GM12878 (cell line): ENCODE results near the gene MFSD8. TPM values are rescaled to one million over a fixed set of nuclear protein-coding genes. Genes with fewer than 3 reads are reported as not detected.

Experiments used
- ATAC-seq: fragments of 200-7000 bp; cut with Tn5 transposase; 3 replicates; pipeline ENCODE4 v1.9.1; 2020; ENCODE audit warnings: mild to moderate bottlenecking, moderate library complexity
- BruUV-seq: library from RNA; stranded (reverse); fragments of 400-500 nt; replicated peaks from 2 replicates; lab custom pipeline; 2021; lab: Mats Ljungman, UMichigan
- CTCF ChIA-PET: fragments of 300-600 bp; sonication (Branson Sonifier 250); formaldehyde crosslinking; extraction: SDS; loops from one replicate; lab custom pipeline; 2021; ENCODE audit warnings: inconsistent platforms; lab: Yijun Ruan, JAX
- POLR2A ChIA-PET: fragments of 350-600 bp; formaldehyde crosslinking; extraction: SDS; loops from one replicate; lab custom pipeline; 2021; ENCODE audit warnings: inconsistent platforms; lab: Charles Lee
- RAD21 ChIA-PET: fragments of 300-600 bp; sonication (Branson Sonifier 250); formaldehyde crosslinking; loops from one replicate; lab custom pipeline; 2023; ENCODE audit warnings: antibody characterized with exemption; ENCODE audit not compliant: unreplicated experiment; lab: Charles Lee
- SMC1A ChIA-PET: fragments of 300-600 bp; sonication (Branson Sonifier 250); formaldehyde crosslinking; loops from one replicate; lab custom pipeline; 2023; ENCODE audit not compliant: unreplicated experiment, uncharacterized antibody; lab: Charles Lee
- DNase-seq: peaks from one replicate; pipeline ENCODE4 v3.0.0-alpha.2; 2011; ENCODE audit warnings: low read depth, low spot score
- FAIRE-seq: peaks from 3 replicates; lab custom pipeline; 2011; peaks lifted over from hg19 to GRCh38; lab: Jason Lieb, UNC
- H2AFZ ChIP-seq: 2 replicates; pipeline ENCODE4 v1.6.0; 2011; ENCODE audit warnings: low read depth, low read length, control low read depth; ENCODE audit not compliant: control insufficient read depth
- H3K27ac ChIP-seq: 2 replicates; pipeline ENCODE4 v1.5.1; 2011; ENCODE audit warnings: control low read depth; ENCODE audit not compliant: control insufficient read depth, insufficient read depth
- H3K27me3 ChIP-seq, 2 experiments: replicated peaks in 1 of 2; 2 replicates each; pipeline versions ENCODE4 v1.6.0 to v1.6.1; 2011; ENCODE audit warnings: low read length in 1 of 2; ENCODE audit not compliant: control insufficient read depth in 2 of 2, insufficient read depth in 2 of 2
- H3K36me3 ChIP-seq, 2 experiments: 2 replicates each; pipeline ENCODE4 v1.5.1; 2011; ENCODE audit warnings: low read length in 1 of 2; ENCODE audit not compliant: control insufficient read depth in 2 of 2, insufficient read depth in 2 of 2
- H3K4me1 ChIP-seq: 2 replicates; pipeline ENCODE4 v1.6.1; 2011; ENCODE audit warnings: mild to moderate bottlenecking, low read length, moderate library complexity, mixed read lengths; ENCODE audit not compliant: control insufficient read depth, insufficient read depth
- H3K4me2 ChIP-seq: 2 replicates; pipeline ENCODE4 v1.6.0; 2011; ENCODE audit warnings: control low read depth; ENCODE audit not compliant: control insufficient read depth, insufficient read depth
- H3K4me3 ChIP-seq: fragments of 200-600 bp; sonication (generic); 2 replicates; pipeline ENCODE4 v1.5.1; 2016
- H3K79me2 ChIP-seq: 2 replicates; pipeline ENCODE4 v1.6.0; 2011; ENCODE audit warnings: low read length; ENCODE audit not compliant: control insufficient read depth, insufficient read depth
- H3K9ac ChIP-seq: 2 replicates; pipeline ENCODE4 v1.8.0; 2011; ENCODE audit warnings: low read length, control low read depth, mixed read lengths; ENCODE audit not compliant: control insufficient read depth, insufficient read depth
- H3K9me3 ChIP-seq: replicated peaks from 3 replicates; pipeline ENCODE4 v1.5.1; 2011; ENCODE audit warnings: mild to moderate bottlenecking, low read length; ENCODE audit not compliant: control insufficient read depth, insufficient read depth
- H4K20me1 ChIP-seq: 2 replicates; pipeline ENCODE4 v1.6.0; 2011; ENCODE audit not compliant: control insufficient read depth, insufficient read depth
- CHD4 ChIP-seq: fragments of 200-600 bp; sonication (generic); IDR thresholded peaks from 2 replicates; pipeline ENCODE4 v1.6.1; 2016; ENCODE audit warnings: mild to moderate bottlenecking
- ETV6 ChIP-seq, 2 experiments: fragments of 450-650 bp in 1 of 2; IDR thresholded peaks in 1 of 2; conservative IDR thresholded peaks in 1 of 2; 2 replicates each; pipeline ENCODE4 v1.6.1; 2014; ENCODE audit warnings: antibody characterized with exemption in 1 of 2, borderline replicate concordance in 1 of 2, low read depth in 1 of 2, mild to moderate bottlenecking in 1 of 2, moderate library complexity in 1 of 2
- JUND ChIP-seq: IDR thresholded peaks from 2 replicates; pipeline ENCODE4 v1.6.1; 2012; ENCODE audit warnings: low read depth, mild to moderate bottlenecking, low read length, improper control_type of control experiment, moderate library complexity
- MEF2B ChIP-seq: fragments of 450-650 bp; IDR thresholded peaks from 2 replicates; pipeline ENCODE4 v1.6.1; 2018; ENCODE audit warnings: mild to moderate bottlenecking, moderate library complexity; ENCODE audit not compliant: partially characterized antibody, poor library complexity, severe bottlenecking
- PAX5 ChIP-seq: IDR thresholded peaks from 2 replicates; pipeline ENCODE4 v1.6.1; 2011; ENCODE audit warnings: low read depth, low read length, borderline replicate concordance
- POLR2AphosphoS2 ChIP-seq: IDR thresholded peaks from 2 replicates; pipeline ENCODE4 v1.6.1; 2011; ENCODE audit warnings: low read depth, mild to moderate bottlenecking, low read length, improper control_type of control experiment, moderate library complexity
- ZNF622 ChIP-seq: fragments of 450-650 bp; IDR thresholded peaks from 2 replicates; pipeline ENCODE4 v1.6.1; 2017; ENCODE audit warnings: mild to moderate bottlenecking, inconsistent platforms
- WGBS: methylation state at CpG from one replicate; pipeline ENCODE4 v1.1.6; 2016; ENCODE audit warnings: low lambda C conversion rate; ENCODE audit not compliant: insufficient replicate concordance, insufficient coverage; ENCODE audit errors: missing lambda C conversion rate; 5-methylcytosine and 5-hydroxymethylcytosine counted together
- in situ Hi-C: fragments of 300-500 bp; cut with MboI; formaldehyde crosslinking; loops from 9 replicates; pipeline ENCODE4 v1.14.3; 2018; ENCODE audit warnings: mixed read lengths
- intact Hi-C: fragments of 100-400 bp; cut with micrococcal nuclease; formaldehyde crosslinking; loops from one replicate; pipeline ENCODE4 v1.14.2; 2022; ENCODE audit not compliant: unreplicated experiment
- polyA plus RNA-seq, 11 experiments: library from polyadenylated mRNA; depleted of rRNA in 4 of 11; unstranded in 6 of 11; stranded (reverse) in 5 of 11; fragments of >200 nt; fragmentation: Nextera tagmentation in 4 of 11; fragmentation: Illumina TruSeq in 1 of 11; extraction: Ambion mirVana in 4 of 11; extraction: Trizol in 1 of 11; gene quantifications; 1 replicate in 1 of 11; 2 replicates in 10 of 11; pipeline versions ENCODE4 v1.2.1 to v1.2.3, GENCODE V29; 2011 to 2016; ENCODE audit warnings: inconsistent platforms in 2 of 11, missing spikeins in 2 of 11, low read depth in 1 of 11
- total RNA-seq, 4 experiments: library from RNA; depleted of rRNA in 3 of 4; stranded (reverse); fragments of >200 nt in 3 of 4; fragmentation: Illumina TruSeq in 1 of 4; extraction: Trizol in 1 of 4; gene quantifications; 2 replicates each; pipeline versions ENCODE4 v1.2.1 to v1.2.3, GENCODE V29; 2013 to 2021
- TF ChIP-seq, protein P1 (sequence below), 3 experiments: IDR thresholded peaks in 2 of 3; conservative IDR thresholded peaks in 1 of 3; 2 replicates each; pipeline ENCODE4 v1.5.1; 2011; ENCODE audit warnings: low read depth in 3 of 3, low read length in 3 of 3, mild to moderate bottlenecking in 3 of 3, control low read depth in 2 of 3, moderate library complexity in 2 of 3, inconsistent platforms in 1 of 3, mixed read lengths in 1 of 3; ENCODE audit not compliant: control insufficient read depth in 2 of 3, insufficient read depth in 1 of 3; ENCODE audit errors: extremely low read depth in 1 of 3
- TF ChIP-seq, protein P2 (sequence below): fragments of 450-650 bp; IDR thresholded peaks from 2 replicates; pipeline ENCODE4 v1.6.1; 2016; ENCODE audit warnings: mild to moderate bottlenecking, moderate library complexity, borderline replicate concordance

The MFSD8 gene
- total and polyA plus RNA-seq, 10 of the 15 experiments (the other 5 are each of a cell fraction or from before 2014, with no cell fraction given): 12.7 to 29.9 (median 18.4) TPM

DNA sequence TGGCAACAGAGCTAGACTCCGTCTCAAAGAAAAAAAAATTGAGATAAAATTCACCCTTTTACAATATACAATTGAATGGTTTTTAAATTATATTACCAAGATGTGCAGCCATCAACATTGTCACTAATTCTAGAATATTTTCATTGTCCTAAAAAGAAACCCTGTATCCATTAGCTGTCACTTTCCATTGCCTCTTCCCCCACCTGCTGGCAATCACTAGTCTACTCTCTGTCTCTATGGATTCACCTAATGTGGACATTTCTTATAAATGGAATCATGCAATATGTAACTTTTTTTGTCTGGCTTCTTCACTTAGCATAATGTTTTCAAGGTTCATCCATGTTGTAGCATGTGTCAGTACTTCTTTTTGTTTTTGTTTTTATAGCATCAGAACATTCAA, 21.0 kb upstream of the MFSD8 start:
- ChIA-PET RAD21 (no interaction called here), SMC1A (interaction anchor here (0.7 kb wide), 1 partner anchor 951 kb away, joined by 4 read pairs; no protein-coding TSS in a partner anchor), CTCF (interaction anchor here (1.6 kb wide), 1 partner anchor 11 kb away, joined by 6 read pairs; no protein-coding TSS in a partner anchor), POLR2A (interaction anchor here (0.8 kb wide), 1 partner anchor 21 kb away, joined by 3 read pairs; the partner anchor contains the start of genes ABHD18 and MFSD8)
- Histone ChIP-seq H3K9me3 (no peaks in the 10 kb centered on the region), H3K27ac (no peak overlapping the region), H4K20me1 (no peaks in the 10 kb centered on the region), H3K4me3 (no peak overlapping the region), H3K4me1 (no peaks in the 10 kb centered on the region), H3K27me3 (no peaks in the 10 kb centered on the region), H3K4me2 (no peak overlapping the region), H3K79me2 (no peaks in the 10 kb centered on the region), H3K36me3 (no peaks in the 10 kb centered on the region; a peak in 1 of 4 replicates), H2AFZ (no peak overlapping the region), H3K9ac (no peak overlapping the region)
- in situ Hi-C loops: no loop called here
- intact Hi-C loops: no loop called here
- FAIRE-seq (no peak), DNase-seq (no peak), ATAC-seq (no peak)
- no TSS peak for BruUV-seq
- TF ChIP-seq, protein P1, sequence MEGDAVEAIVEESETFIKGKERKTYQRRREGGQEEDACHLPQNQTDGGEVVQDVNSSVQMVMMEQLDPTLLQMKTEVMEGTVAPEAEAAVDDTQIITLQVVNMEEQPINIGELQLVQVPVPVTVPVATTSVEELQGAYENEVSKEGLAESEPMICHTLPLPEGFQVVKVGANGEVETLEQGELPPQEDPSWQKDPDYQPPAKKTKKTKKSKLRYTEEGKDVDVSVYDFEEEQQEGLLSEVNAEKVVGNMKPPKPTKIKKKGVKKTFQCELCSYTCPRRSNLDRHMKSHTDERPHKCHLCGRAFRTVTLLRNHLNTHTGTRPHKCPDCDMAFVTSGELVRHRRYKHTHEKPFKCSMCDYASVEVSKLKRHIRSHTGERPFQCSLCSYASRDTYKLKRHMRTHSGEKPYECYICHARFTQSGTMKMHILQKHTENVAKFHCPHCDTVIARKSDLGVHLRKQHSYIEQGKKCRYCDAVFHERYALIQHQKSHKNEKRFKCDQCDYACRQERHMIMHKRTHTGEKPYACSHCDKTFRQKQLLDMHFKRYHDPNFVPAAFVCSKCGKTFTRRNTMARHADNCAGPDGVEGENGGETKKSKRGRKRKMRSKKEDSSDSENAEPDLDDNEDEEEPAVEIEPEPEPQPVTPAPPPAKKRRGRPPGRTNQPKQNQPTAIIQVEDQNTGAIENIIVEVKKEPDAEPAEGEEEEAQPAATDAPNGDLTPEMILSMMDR (IDR thresholded peaks at IDR 0.05 in 2 of 3, conservative IDR thresholded peaks at IDR 0.05 in 1 of 3; ENCODE audit: control insufficient read depth in 2 of 3, extremely low read depth in 1 of 3, insufficient read depth in 1 of 3, low read depth in 3 of 3, low read length in 3 of 3): peak in 2 of 3 experiments; percentile 2 to 10; a peak in 2 of 6 replicates
- no peak for TF ChIP-seq PAX5
- WGBS: 100% methylated on average over 1 of the region's 1 CpG

DNA sequence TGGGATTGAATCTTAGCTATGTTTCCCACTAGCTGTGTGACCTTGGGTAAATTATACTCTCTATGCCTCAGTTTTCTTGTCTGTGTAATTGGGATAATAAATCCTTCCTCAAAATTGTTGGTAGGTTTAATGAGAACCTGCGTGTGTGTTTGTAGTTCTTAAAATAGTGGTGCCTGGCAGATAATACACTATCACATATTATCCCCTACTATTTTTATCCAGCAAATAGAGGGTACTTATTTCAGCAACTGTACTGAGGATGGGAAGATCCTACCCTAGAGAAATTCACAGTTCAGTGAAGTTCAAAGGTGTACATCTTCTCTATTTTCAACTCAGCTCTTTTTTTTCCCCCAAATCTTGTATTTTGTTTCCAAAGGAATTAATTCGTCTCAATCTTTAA, 17.5 kb upstream of the MFSD8 start:
- no peaks in the 10 kb centered on the region for H3K4me1 ChIP-seq
- no peak overlapping the region for H3K4me2 ChIP-seq
- ChIA-PET CTCF (no interaction called here), SMC1A (interaction anchor here (1.3 kb wide), 1 partner anchor 17 kb away, joined by 4 read pairs; the partner anchor contains the start of genes ABHD18 and MFSD8), POLR2A (no interaction called here), RAD21 (no interaction called here)
- FAIRE-seq: no peak
- BruUV-seq: no TSS peak
- no peak overlapping the region for H3K9ac ChIP-seq
- H4K20me1 ChIP-seq: no peaks in the 10 kb centered on the region
- H2AFZ ChIP-seq: no peak overlapping the region
- no peak for ATAC-seq
- no peaks in the 10 kb centered on the region for H3K27me3 ChIP-seq
- no peaks in the 10 kb centered on the region; a peak in 1 of 4 replicates for H3K36me3 ChIP-seq
- H3K9me3 ChIP-seq: peaks cover 2% of the 10 kb centered on the region; the same call in 2 of the 3 replicates
- 96% methylated on average over 2 of the region's 2 CpGs for WGBS
- no peak overlapping the region for H3K27ac ChIP-seq
- in situ Hi-C loops: no loop called here
- TF ChIP-seq ETV6 (conservative IDR thresholded peaks at IDR 0.05 in 1 of 2, IDR thresholded peaks at IDR 0.05 in 1 of 2; ENCODE audit: borderline replicate concordance in 1 of 2, low read depth in 1 of 2) (no peak), MEF2B (no peak), JUND (no peak), POLR2AphosphoS2 (no peak), ZNF622 (no peak), CHD4 (no peak)
- TF ChIP-seq, protein P2, sequence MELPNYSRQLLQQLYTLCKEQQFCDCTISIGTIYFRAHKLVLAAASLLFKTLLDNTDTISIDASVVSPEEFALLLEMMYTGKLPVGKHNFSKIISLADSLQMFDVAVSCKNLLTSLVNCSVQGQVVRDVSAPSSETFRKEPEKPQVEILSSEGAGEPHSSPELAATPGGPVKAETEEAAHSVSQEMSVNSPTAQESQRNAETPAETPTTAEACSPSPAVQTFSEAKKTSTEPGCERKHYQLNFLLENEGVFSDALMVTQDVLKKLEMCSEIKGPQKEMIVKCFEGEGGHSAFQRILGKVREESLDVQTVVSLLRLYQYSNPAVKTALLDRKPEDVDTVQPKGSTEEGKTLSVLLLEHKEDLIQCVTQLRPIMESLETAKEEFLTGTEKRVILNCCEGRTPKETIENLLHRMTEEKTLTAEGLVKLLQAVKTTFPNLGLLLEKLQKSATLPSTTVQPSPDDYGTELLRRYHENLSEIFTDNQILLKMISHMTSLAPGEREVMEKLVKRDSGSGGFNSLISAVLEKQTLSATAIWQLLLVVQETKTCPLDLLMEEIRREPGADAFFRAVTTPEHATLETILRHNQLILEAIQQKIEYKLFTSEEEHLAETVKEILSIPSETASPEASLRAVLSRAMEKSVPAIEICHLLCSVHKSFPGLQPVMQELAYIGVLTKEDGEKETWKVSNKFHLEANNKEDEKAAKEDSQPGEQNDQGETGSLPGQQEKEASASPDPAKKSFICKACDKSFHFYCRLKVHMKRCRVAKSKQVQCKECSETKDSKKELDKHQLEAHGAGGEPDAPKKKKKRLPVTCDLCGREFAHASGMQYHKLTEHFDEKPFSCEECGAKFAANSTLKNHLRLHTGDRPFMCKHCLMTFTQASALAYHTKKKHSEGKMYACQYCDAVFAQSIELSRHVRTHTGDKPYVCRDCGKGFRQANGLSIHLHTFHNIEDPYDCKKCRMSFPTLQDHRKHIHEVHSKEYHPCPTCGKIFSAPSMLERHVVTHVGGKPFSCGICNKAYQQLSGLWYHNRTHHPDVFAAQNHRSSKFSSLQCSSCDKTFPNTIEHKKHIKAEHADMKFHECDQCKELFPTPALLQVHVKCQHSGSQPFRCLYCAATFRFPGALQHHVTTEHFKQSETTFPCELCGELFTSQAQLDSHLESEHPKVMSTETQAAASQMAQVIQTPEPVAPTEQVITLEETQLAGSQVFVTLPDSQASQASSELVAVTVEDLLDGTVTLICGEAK: no peak
- no peaks in the 10 kb centered on the region for H3K79me2 ChIP-seq
- intact Hi-C loops: no loop called here
- no peak for DNase-seq
- H3K4me3 ChIP-seq: no peak overlapping the region
